Left cardiac atrium (tissue), 4 donors: ENCODE measurements around the gene CSNK1D. TPM values are rescaled to one million over a fixed set of nuclear protein-coding genes. Genes with fewer than 3 reads are reported as not detected.

Experiments
- ATAC-seq, 2 donors: fragments of 200-7000 bp; cut with Tn5 transposase; one replicate each; pipeline ENCODE4 v1.9.1; 2020; ENCODE audit warnings: mild to moderate bottlenecking in 2 of 2, moderate library complexity in 2 of 2
- DNase-seq: peaks from one replicate; pipeline ENCODE4 v3.0.0-alpha.2; 2020
- intact Hi-C, 2 donors: fragments of 100-400 bp; cut with DNase I; formaldehyde crosslinking; loops; one replicate each; pipeline versions ENCODE4 v1.14.1 to v1.15.1; 2022 to 2023
- total RNA-seq, 2 donors: library from RNA; stranded (reverse); fragmentation: NEBNext Ultra II Directional; extraction: Animal tissue kit (Norgen Biotek cat#: 25700); gene quantifications; one replicate each; pipeline ENCODE4 v1.2.1, GENCODE V29; 2021
- donor health status: DM: no; HTN: yes; CAD: no.
- donor health status: DM: no; HTN: yes; CAD: no; lungs with severe emphysema.
- donor health status: DM: yes; HTN: yes; CAD: no.
- donor health status: Dilated cardiomyopathy.

The CSNK1D gene
- total RNA-seq, 2 donors from 2014 or later: 63.6 to 88.2 TPM

GRCh38 chr17:82280537-82280936 lies 7.0 kb upstream of the CSNK1D start:
- intact Hi-C loops: no loop called here
- DNase-seq (no peak), ATAC-seq (no peak)

GRCh38 chr17:82278786-82279391 lies 5.4 kb upstream of the CSNK1D start:
- ATAC-seq (no peak), DNase-seq (no peak)
- intact Hi-C loops: no loop called here

GRCh38 chr17:82278308-82278707 lies 4.8 kb upstream of the CSNK1D start:
- ATAC-seq: no peak
- no peak for DNase-seq
- intact Hi-C loops: no loop called here

GRCh38 chr17:82277851-82278250 lies 4.4 kb upstream of the CSNK1D start:
- ATAC-seq: no peak
- intact Hi-C loops: no loop called here

GRCh38 chr17:82276938-82277337 lies 3.4 kb upstream of the CSNK1D start:
- DNase-seq (no peak), ATAC-seq (no peak)
- intact Hi-C loops: no loop called here

More at GRCh38 chr17:82277851-82278250, 4.4 kb upstream of the CSNK1D start:
- DNase-seq: no peak

GRCh38 chr17:82275326-82275725 lies 1.8 kb upstream of the CSNK1D start:
- intact Hi-C loops: no loop called here
- DNase-seq (no peak), ATAC-seq (no peak)

GRCh38 chr17:82274134-82275020 lies 877 bp upstream of the CSNK1D start:
- ATAC-seq (no peak), DNase-seq (no peak)
- intact Hi-C loops: loop anchor here in 1 of 2 donors (5.0 kb wide), 1 partner anchor 37 kb away; no protein-coding TSS in a partner anchor

- peak; percentile 64 for DNase-seq
- peak; percentile 41 to 49 for ATAC-seq
- intact Hi-C loops: loop anchor here in 1 of 2 donors (5.0 kb wide), 1 partner anchor 35 kb away; no protein-coding TSS in a partner anchor
Observed at GRCh38 chr17:82272495-82273326, 789 bp downstream of the CSNK1D start.

GRCh38 chr17:82271401-82271800 lies 2.1 kb downstream of the CSNK1D start:
- intact Hi-C loops: loop anchor here in 1 of 2 donors (5.0 kb wide), 1 partner anchor 34 kb away; no protein-coding TSS in a partner anchor
- DNase-seq (no peak), ATAC-seq (no peak)

- no peak for ATAC-seq
- no peak for DNase-seq
- intact Hi-C loops: loop anchor here in 1 of 2 donors (5.0 kb wide), 1 partner anchor 33 kb away; no protein-coding TSS in a partner anchor
Observed at GRCh38 chr17:82270651-82271050, 2.8 kb downstream of the CSNK1D start.

GRCh38 chr17:82269882-82270500 lies 3.5 kb downstream of the CSNK1D start:
- DNase-seq (no peak), ATAC-seq (no peak)
- intact Hi-C loops: loop anchor here in 1 of 2 donors (5.0 kb wide), 1 partner anchor 33 kb away; no protein-coding TSS in a partner anchor

- intact Hi-C loops: no loop called here
- ATAC-seq (no peak), DNase-seq (no peak)
Observed at GRCh38 chr17:82269138-82269881, 4.2 kb downstream of the CSNK1D start.

- ATAC-seq (peak; percentile 95 to 96), DNase-seq (peak; percentile 94)
- intact Hi-C loops: no loop called here
Observed at GRCh38 chr17:82267575-82268379, 5.7 kb downstream of the CSNK1D start.

- intact Hi-C loops: no loop called here
Observed at GRCh38 chr17:82266142-82266541, 7.4 kb downstream of the CSNK1D start.

GRCh38 chr17:82263641-82264040 lies 9.9 kb downstream of the CSNK1D start:
- ATAC-seq (no peak), DNase-seq (no peak)
- intact Hi-C loops: no loop called here

More at GRCh38 chr17:82266142-82266541, 7.4 kb downstream of the CSNK1D start:
- ATAC-seq: no peak
- no peak for DNase-seq

- ATAC-seq: no peak
- intact Hi-C loops: no loop called here
- no peak for DNase-seq
Observed at GRCh38 chr17:82262344-82262743, 11.2 kb downstream of the CSNK1D start.
